ENCODE measurements around the gene FAM20C.

- TF ChIP-seq CTCF (IDR thresholded peaks at IDR 0.05) (no peak), POLR2A (IDR thresholded peaks at IDR 0.05) (no peak)
Observed at GRCh38 chr7:208130-208673, 15.8 kb downstream of the FAM20C start.
